ENCODE measurements around the gene GPR143. TPM values are rescaled to one million over a fixed set of nuclear protein-coding genes. Genes with fewer than 3 reads are reported as not detected.
A peak's percentile ranks its signal among the peaks of the same experiment; 100 is the strongest.

The GPR143 gene
- total and polyA plus RNA-seq, 2 donors (not counting 3 experiments of a cell fraction or from before 2014, with no cell fraction given): 9.3 to 17.7 TPM

DNA sequence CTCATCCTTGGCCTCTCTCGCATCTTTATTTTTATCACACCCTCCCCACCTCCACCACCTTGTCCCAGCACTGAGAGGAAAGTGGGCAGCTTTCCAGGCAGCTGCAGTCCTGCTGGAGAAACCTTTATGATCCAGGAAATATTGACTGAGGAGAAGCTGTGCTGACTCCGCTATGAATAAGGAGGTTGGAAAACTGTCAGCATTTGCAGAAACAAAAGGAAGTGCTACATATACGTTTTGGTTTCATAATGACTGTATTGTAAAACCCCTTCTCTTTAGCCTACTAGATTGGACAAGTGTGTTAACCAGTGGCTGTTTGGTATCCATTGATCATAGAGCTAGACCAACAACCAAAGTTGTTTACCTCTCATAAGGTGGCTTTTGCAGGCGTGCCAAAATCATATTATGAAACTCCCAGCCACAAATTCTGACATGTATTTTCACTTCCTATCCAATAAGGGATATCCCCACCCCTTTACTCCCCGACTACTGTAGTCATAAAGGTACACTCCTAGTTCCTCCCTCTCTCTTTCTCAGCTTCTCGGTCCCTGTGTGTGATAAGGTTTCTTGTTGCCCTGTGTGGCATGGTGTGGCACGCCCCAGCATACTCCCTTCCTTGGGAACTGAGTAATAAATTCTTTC lies 88.4 kb downstream of the GPR143 start:
- Histone ChIP-seq H3K27me3 (ENCODE audit: control insufficient read depth in 2 of 2, insufficient read depth in 2 of 2, low read length in 2 of 2) (no peaks in the 10 kb centered on the region), H3K9me3 (replicated peaks; ENCODE audit: control insufficient read depth, insufficient read depth, low read length) (no peaks in the 10 kb centered on the region), H3K27ac (ENCODE audit: insufficient read depth, low read depth, low read length) (peak overlapping the region; percentile 31), H3K9me1 (replicated peaks; ENCODE audit: control insufficient read depth, extremely low read depth, insufficient read depth, low read length) (no peaks in the 10 kb centered on the region), H3K4me3 (replicated peaks in 1 of 3; ENCODE audit: insufficient read depth in 1 of 3, low read depth in 1 of 3, low read length in 3 of 3) (no peak overlapping the region), H3K9ac (replicated peaks; ENCODE audit: extremely low read depth, insufficient read depth, low read length) (peak overlapping the region; percentile 33), H3K4me2 (ENCODE audit: insufficient read depth, low read length) (peak overlapping the region; percentile 52), H2AFZ (ENCODE audit: low read depth, low read length) (no peak overlapping the region), H3K4me1 (ENCODE audit: control insufficient read depth, extremely low read depth, insufficient read depth, low read length) (peaks cover 6% of the 10 kb centered on the region), H4K20me1 (replicated peaks; ENCODE audit: control insufficient read depth, extremely low read depth, insufficient read depth, low read length) (no peaks in the 10 kb centered on the region), H3K36me3 (ENCODE audit: control insufficient read depth in 2 of 2, extremely low read depth in 1 of 2, insufficient read depth in 2 of 2, low read length in 2 of 2) (no peaks in the 10 kb centered on the region), H3K79me2 (ENCODE audit: control insufficient read depth, insufficient read depth, low read length) (no peaks in the 10 kb centered on the region)
- peak; percentile 88 for FAIRE-seq
- intact Hi-C loops (cut with micrococcal nuclease): loop anchor here (5.0 kb wide), 1 partner anchor 335 kb away; no protein-coding TSS in a partner anchor
- TF ChIP-seq MYC (IDR thresholded peaks at IDR 0.05; ENCODE audit: low read depth, low read length) (no peak), MAX (IDR thresholded peaks at IDR 0.05; ENCODE audit: insufficient read depth, insufficient read length) (no peak), FOS (IDR thresholded peaks at IDR 0.05; ENCODE audit: borderline replicate concordance, insufficient read depth, low read length) (no peak), POLR2AphosphoS5 (IDR thresholded peaks at IDR 0.05; ENCODE audit: insufficient read depth, low read depth, low read length) (no peak), JUN (IDR thresholded peaks at IDR 0.05; ENCODE audit: borderline replicate concordance, insufficient read depth, insufficient read length, low read depth) (no peak)
- dilution Hi-C loops (cut with MboI; ENCODE audit: extremely low pct_ligation_motif_present, low sequenced_read_pairs): no loop called here
- POLR2A ChIA-PET: no interaction called here
- DNase-seq (ENCODE audit: low read depth, low spot score): peak; percentile 87
- no TSS peak for BruUV-seq (replicated peaks)
- CTCF ChIA-PET: interaction anchor here (1.2 kb wide), 1 partner anchor 93 kb away, joined by 3 read pairs; no protein-coding TSS in a partner anchor

DNA sequence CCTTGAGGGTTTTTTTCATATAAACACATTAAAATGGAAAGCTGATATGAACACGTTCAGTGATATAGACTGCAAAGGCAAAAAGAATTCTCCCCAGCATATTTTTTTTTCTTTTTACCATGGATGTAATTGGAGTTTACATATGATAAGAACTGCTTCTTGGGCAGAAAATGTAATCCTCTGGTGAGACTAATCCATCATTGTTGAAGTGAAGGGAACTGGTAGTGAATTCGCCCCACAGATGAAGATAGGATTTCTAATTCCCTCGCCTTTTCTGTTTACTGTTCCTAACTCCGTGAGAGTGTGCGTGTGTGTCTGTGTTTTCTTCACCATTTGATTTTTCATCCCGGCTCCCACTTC lies 88.9 kb downstream of the GPR143 start:
- intact Hi-C loops (cut with micrococcal nuclease): loop anchor here (5.0 kb wide), 1 partner anchor 334 kb away; no protein-coding TSS in a partner anchor
- no peaks in the 10 kb centered on the region for H3K79me2 ChIP-seq (ENCODE audit: control insufficient read depth, insufficient read depth, low read length)
- H3K4me3 ChIP-seq (replicated peaks in 1 of 3; ENCODE audit: insufficient read depth in 1 of 3, low read depth in 1 of 3, low read length in 3 of 3): no peak overlapping the region
- peaks cover 6% of the 10 kb centered on the region for H3K4me1 ChIP-seq (ENCODE audit: control insufficient read depth, extremely low read depth, insufficient read depth, low read length)
- no peak for DNase-seq (ENCODE audit: low read depth, low spot score)
- FAIRE-seq: no peak
- H2AFZ ChIP-seq (ENCODE audit: low read depth, low read length): no peak overlapping the region
- dilution Hi-C loops (cut with MboI; ENCODE audit: extremely low pct_ligation_motif_present, low sequenced_read_pairs): no loop called here
- H3K9me1 ChIP-seq (replicated peaks; ENCODE audit: control insufficient read depth, extremely low read depth, insufficient read depth, low read length): no peaks in the 10 kb centered on the region
- peak overlapping the region; percentile 52 for H3K4me2 ChIP-seq (ENCODE audit: insufficient read depth, low read length)
- peak overlapping the region; percentile 31 for H3K27ac ChIP-seq (ENCODE audit: insufficient read depth, low read depth, low read length)
- no peaks in the 10 kb centered on the region for H3K9me3 ChIP-seq (replicated peaks; ENCODE audit: control insufficient read depth, insufficient read depth, low read length)
- no peak overlapping the region for H3K9ac ChIP-seq (replicated peaks; ENCODE audit: extremely low read depth, insufficient read depth, low read length)
- ChIA-PET CTCF (interaction anchor here (1.2 kb wide), 1 partner anchor 93 kb away, joined by 3 read pairs; no protein-coding TSS in a partner anchor), POLR2A (no interaction called here)
- no peak for TF ChIP-seq CTCF (IDR thresholded peaks at IDR 0.05; ENCODE audit: extremely low read depth in 1 of 2, insufficient read depth in 1 of 2, low read depth in 1 of 2, low read length in 2 of 2)
- TF ChIP-seq GATA2 (IDR thresholded peaks at IDR 0.05; ENCODE audit: insufficient read depth, insufficient read length, low read depth, low read length): no peak
- TF ChIP-seq MAX (IDR thresholded peaks at IDR 0.05; ENCODE audit: insufficient read depth, insufficient read length): no peak
- no peak for TF ChIP-seq POLR2A (IDR thresholded peaks at IDR 0.05; ENCODE audit: low read depth, low read length)
- TF ChIP-seq FOS (IDR thresholded peaks at IDR 0.05; ENCODE audit: borderline replicate concordance, insufficient read depth, low read length): no peak
- TF ChIP-seq MYC (IDR thresholded peaks at IDR 0.05; ENCODE audit: low read depth, low read length): no peak
- TF ChIP-seq JUN (IDR thresholded peaks at IDR 0.05; ENCODE audit: borderline replicate concordance, insufficient read depth, insufficient read length, low read depth): no peak
- TF ChIP-seq EZH2 (IDR thresholded peaks at IDR 0.05; ENCODE audit: borderline replicate concordance, low read depth, low read length, severe bottlenecking): no peak
- TF ChIP-seq POLR2AphosphoS5 (IDR thresholded peaks at IDR 0.05; ENCODE audit: insufficient read depth, low read depth, low read length): no peak
- H3K27me3 ChIP-seq (ENCODE audit: control insufficient read depth in 2 of 2, insufficient read depth in 2 of 2, low read length in 2 of 2): no peaks in the 10 kb centered on the region
- H3K36me3 ChIP-seq (ENCODE audit: control insufficient read depth in 2 of 2, extremely low read depth in 1 of 2, insufficient read depth in 2 of 2, low read length in 2 of 2): no peaks in the 10 kb centered on the region
- H4K20me1 ChIP-seq (replicated peaks; ENCODE audit: control insufficient read depth, extremely low read depth, insufficient read depth, low read length): no peaks in the 10 kb centered on the region
- BruUV-seq (replicated peaks): no TSS peak
